HG03520 (cell line): ENCODE measurements around the gene CGB2.
"Not testable (repeated sequence)": the region's sequence is repeated elsewhere in the genome, so short reads cannot be mapped to it uniquely, and the experiment has no call there.

ENCODE experiments used
- ATAC-seq: cut with Tn5 transposase; IDR thresholded peaks from one replicate; pipeline ENCODE4 v1.9.1; 2021; ENCODE audit warnings: mild to moderate bottlenecking, moderate library complexity; ENCODE audit not compliant: unreplicated experiment

Gene CGB2

DNA sequence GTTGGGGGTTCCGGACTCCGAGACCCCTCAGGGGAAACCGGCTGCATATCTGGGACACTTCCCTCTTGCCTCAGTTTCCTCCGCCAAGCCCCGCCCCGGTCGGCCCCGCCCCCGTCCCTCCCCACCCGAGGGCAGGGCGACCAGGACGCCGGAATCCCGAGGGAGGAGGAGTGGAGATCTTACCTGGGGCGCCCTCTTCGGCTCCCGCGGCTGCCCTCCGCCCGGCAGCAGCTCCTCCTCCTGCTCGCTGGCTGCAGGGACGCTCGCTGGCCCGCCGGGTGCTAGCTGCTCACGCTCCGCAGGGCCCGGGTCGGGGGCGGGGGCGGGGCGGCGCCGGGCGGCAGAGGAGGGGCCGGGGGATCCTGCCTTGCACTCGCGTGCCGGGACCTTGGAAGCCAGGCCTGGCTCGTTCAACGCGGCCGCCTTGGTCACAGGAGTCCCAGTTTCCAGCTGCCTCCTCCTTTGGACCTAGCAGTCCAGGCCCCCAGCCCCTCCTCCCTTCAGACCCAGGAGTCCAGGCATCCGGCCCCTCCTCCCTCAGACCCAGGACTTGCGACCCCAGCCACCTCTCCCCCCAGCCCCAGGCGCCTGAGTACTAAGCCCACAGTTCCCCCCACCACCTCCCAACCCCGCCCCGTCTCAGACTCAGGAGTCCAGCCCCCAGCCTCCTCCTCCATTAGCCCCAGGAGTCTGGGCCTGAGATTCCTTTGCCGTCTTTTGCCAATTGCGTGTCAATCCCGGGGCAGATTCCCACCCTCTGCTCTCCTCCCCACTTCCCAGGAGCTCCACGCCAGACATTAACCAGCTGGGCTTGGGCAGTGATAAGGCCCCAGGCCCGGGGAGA is 33.3 kb downstream of the CGB2 start, which contains the start of gene NTF4:
Gene NTF4, minus strand, starts transcription at position 51 of the 844 bp plus-strand sequence. CDS start 2,821 bp downstream, outside the sequence.
- ATAC-seq: no peak

DNA sequence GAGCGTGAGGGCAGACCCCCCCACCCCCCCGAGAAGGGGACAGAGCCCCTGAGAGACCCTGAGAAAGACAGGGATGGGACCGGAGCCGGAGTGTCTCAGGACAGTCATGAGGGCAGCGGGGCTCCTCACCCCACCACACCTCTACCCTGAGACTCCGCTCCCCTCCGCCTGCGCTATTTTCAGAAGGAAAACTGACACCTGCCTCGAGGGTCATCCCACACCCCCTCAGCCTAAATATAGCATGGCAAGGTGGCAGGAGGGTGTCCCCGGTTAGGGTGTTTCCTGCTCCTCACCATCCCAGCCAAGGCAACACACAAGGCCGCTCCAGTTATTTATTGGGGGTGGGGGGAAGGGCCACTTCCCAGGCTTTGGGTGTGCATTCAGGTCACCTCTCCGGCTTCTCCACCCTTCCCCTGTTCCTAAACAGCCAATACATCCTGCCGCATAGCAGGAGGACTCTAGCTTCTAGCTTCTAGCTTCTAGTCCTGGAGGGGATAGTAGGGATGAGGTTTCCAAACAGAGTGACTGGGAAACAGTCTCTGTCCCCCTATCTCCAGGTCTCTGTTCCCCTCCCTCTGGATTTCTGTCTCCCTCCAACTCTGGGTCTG is 34.3 kb downstream of the CGB2 start:
- no peak for ATAC-seq

DNA sequence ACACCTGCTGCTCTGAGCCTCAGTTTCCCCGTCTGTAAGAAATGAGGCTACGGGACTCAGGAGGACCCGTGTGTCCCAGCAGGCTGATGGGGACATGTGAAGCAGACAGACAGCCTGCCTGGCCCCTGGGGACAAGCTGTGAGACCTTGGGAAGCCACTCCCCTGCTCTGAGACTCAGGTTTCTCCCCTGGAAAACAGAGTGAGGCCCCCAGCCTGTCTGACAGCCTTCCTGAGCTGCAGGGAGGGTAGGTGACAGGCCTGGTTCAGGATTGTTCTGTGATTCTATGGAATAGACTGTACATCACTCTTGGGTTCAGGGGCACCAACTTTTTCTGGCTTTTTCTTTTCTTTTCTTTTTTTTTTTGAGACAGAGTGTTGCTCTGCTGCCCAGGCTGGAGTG is 35.9 kb downstream of the CGB2 start:
- no peak for ATAC-seq

DNA sequence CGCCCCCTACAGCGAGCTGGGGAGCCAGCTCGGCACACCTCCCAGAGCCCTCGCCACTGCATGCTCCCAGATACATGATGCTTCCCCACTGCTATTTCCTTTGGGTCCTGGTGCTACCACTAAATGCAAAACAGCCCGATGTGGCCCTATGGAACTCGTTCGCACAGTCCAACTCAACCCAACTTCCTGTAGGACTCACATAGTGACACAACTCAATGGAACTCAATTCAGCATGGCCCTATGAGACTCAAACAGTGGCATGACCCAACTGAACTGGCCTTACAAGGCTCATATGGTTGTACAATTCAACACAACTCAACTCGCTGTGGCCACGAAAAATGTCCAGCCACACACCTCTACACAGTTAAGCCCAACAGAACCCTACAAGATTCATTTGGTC is 37.3 kb downstream of the CGB2 start:
- no peak for ATAC-seq

DNA sequence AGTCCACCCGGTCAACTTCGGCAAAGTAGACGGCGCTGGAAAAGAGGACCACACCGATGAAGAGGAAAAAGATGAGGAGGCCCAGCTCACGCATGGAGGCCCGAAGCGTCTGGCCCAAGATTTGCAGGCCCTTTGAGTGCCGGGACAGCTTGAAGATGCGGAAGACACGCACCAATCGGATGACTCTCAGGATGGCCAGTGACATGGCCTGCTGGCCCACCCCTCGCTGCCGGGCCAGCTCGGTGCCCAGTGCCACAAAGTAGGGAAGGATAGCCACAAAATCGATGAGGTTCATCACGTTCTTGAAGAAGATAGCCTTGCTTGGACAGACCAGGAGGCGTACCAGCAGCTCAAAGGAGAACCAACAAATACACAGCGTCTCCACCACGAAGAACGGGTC is 38.7 kb downstream of the CGB2 start:
- no peak for ATAC-seq

DNA sequence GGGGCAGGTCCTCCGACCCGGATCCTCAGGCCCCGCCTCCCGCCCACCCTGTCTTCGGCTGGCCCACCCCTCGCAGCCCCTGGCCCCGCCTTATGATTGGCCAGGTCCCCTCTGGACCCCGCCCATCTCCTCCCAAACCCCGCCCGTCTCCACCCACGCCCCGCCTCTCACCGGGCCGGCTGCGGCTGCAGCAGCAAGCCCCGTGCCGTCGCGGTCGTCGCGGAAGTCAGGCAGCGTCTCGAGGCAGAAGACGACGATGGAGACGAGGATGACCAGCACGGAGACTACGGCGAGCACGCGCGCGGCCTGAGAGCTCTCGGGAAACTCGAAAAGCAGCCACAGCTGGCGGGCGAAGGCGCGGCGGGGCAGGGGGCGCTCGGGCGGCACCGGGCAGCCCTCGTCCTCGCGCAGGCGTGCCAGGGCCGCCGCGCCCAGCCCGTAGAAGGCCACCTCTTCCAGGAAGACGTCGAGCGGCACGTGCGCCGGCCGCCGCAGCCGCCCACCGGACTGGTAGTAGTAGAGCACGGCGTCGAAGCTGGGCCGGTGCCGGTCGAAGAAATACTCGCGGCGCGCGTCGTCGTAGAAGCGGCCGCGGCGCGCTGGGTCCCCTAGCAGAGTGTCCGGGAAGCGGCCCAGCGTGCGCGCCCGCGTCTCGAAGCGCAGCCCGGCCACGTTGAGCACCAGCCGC is 40.3 kb downstream of the CGB2 start:
- no peak for ATAC-seq

DNA sequence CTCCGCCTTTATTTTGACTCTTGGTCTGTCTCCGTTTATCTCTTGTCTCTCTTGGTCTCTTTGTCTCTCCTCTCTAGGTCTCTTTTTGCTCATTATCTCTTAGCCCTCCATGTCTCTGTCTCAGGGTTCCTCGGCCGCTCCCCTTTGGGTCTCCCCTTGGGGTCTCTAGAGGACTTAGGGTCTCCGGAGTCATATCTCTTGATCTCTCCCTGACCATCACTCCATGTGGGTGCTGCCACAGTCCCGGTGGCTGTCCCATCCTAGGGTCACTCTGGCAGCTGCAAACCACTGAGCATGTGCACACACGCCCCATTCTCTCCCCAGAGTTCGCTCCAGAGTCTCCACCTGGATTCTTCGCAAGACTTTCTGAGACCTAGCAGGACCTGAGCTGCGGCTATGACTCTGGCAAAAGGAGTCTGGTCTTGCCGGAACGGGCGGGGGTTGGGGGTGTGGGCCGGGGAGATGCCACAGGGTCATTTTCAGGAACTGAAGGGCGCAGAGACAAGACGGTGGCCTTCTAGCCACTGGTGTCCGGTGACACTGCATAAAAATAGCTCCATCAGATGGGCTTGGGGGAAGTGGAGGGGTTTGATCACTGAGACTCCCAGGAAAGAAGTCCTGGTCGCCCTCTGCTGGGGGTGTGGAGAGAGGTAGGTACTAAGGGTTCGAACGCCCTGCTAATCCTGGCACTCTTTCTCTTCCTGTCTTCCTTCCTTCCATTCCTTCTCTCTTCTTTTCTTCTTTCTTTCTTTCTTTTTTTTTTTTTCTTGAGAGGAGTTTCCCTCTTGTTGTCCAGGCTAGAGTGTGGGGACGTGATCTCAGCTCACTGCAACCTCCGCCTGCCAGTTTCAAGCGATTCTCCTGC is 42.1 kb downstream of the CGB2 start:
- no peak for ATAC-seq

DNA sequence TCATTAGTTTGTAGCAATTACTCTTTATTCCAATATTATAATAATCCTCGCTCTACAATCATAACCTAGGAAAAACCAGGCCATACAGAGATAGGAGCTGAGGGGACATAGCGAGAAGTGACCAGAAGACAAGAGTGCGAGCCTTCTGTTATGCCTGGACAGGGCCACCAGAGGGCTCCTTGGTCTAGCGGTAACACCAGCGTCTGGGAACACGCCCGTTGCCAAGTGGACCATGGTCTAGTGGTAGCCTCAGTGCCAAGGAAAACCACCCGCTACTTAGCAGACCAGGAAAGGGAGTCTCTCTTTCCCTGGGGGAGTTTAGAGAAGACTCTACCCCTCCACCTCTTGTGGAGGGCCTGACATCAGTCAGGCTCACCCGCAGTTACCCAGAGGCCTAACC is 43.2 kb downstream of the CGB2 start:
- ATAC-seq: not testable (repeated sequence)

DNA sequence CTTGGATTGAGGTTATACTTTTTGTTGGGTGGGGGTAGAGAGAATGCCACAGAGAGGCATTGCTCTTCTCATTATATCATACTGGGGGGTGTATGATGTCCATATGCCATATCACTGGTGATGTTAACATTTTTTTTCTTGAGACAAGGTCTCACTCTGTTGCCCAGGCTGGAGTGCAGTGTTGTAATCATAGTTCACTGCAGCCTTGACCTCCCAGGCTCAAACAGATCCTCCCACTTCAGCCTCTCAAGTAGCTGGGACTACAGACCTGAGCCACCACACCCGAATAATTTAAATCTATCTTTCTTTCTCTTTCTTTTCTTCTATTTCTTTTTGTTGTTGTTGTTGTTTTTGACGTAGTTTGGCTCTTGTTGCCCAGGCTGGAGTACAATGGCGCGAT is 48.7 kb downstream of the CGB2 start:
- ATAC-seq: no peak

DNA sequence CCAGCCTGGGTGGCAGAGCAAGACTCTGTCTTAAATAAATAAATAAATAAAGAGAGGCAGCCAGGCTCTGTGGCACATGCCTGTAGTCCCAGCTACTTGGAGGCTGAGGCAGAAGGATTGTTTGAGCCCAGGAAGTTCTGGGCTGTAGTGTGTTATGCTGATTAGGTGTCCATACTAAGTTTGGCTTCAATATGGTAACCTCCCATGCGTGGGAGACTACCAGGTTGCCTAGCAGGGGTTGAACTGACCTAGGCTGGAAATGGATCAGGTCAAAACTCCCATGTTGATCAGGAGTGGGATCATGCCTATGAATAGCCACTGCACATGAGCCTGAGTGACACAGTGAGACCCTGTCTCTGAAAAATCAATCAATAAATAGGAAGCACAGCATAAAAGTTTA is 49.6 kb downstream of the CGB2 start:
- ATAC-seq: no peak
